ENCODE results near the gene PAQR5.

PAQR5 gene

GRCh38 chr15:69272891-69273290 lies 25.8 kb upstream of the PAQR5 start:
- no peak for DNase-seq (ENCODE audit: low read depth)
- no peak overlapping the region for H3K4me3 ChIP-seq (ENCODE audit: low read depth, low read length)
- TF ChIP-seq POLR2A (IDR thresholded peaks at IDR 0.05; ENCODE audit: extremely low read depth, insufficient read length), result no peak
- TF ChIP-seq, protein P1, sequence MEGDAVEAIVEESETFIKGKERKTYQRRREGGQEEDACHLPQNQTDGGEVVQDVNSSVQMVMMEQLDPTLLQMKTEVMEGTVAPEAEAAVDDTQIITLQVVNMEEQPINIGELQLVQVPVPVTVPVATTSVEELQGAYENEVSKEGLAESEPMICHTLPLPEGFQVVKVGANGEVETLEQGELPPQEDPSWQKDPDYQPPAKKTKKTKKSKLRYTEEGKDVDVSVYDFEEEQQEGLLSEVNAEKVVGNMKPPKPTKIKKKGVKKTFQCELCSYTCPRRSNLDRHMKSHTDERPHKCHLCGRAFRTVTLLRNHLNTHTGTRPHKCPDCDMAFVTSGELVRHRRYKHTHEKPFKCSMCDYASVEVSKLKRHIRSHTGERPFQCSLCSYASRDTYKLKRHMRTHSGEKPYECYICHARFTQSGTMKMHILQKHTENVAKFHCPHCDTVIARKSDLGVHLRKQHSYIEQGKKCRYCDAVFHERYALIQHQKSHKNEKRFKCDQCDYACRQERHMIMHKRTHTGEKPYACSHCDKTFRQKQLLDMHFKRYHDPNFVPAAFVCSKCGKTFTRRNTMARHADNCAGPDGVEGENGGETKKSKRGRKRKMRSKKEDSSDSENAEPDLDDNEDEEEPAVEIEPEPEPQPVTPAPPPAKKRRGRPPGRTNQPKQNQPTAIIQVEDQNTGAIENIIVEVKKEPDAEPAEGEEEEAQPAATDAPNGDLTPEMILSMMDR (IDR thresholded peaks at IDR 0.05; ENCODE audit: low read depth, low read length), result no peak
- TF ChIP-seq MAX (IDR thresholded peaks at IDR 0.05; ENCODE audit: low read depth, low read length), result no peak
- TF ChIP-seq MYC (IDR thresholded peaks at IDR 0.05; ENCODE audit: low read depth, low read length), result no peak

DNA sequence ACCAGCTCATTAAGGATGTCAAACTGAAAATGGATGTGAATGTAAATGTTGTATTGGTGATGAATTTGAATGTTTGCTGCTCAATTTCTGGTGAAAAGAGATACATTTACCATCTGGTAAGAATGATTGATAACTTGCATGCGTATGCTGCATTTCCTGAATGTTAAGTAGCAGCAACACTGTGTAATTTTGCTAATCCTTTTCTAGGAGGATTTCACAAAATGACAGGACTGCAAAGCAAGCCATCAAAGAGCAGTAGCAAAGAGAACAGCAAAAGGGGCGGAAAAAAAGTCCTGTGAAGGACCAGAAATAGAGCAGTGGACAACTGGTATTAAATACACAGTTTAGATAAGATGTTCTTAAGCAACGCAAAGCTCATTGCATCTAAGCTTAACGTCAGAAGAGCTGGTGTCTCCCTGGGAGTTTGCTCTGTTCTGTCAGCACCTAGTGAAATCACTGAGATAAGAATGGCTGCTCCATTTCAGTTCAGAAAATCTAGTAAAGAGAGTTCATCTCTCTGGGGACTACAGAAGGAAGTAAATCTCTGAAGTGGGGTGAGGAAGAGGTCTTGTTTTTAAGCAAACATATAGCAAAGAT lies 23.5 kb upstream of the PAQR5 start:
- H3K4me3 ChIP-seq (ENCODE audit: low read depth, low read length), result no peak overlapping the region
- no peak for DNase-seq (ENCODE audit: low read depth)
- TF ChIP-seq, protein P1 (IDR thresholded peaks at IDR 0.05; ENCODE audit: low read depth, low read length), result no peak
- TF ChIP-seq MAX (IDR thresholded peaks at IDR 0.05; ENCODE audit: low read depth, low read length), result no peak
- no peak for TF ChIP-seq POLR2A (IDR thresholded peaks at IDR 0.05; ENCODE audit: extremely low read depth, insufficient read length)
- TF ChIP-seq MYC (IDR thresholded peaks at IDR 0.05; ENCODE audit: low read depth, low read length), result no peak

- H3K4me3 ChIP-seq (ENCODE audit: low read depth, low read length), result no peak overlapping the region
- DNase-seq (ENCODE audit: low read depth), result no peak
- TF ChIP-seq POLR2A (IDR thresholded peaks at IDR 0.05; ENCODE audit: extremely low read depth, insufficient read length) (no peak), MAX (IDR thresholded peaks at IDR 0.05; ENCODE audit: low read depth, low read length) (no peak), MYC (IDR thresholded peaks at IDR 0.05; ENCODE audit: low read depth, low read length) (no peak)
- TF ChIP-seq, protein P1 (IDR thresholded peaks at IDR 0.05; ENCODE audit: low read depth, low read length), result no peak
These were observed 22.7 kb upstream of the PAQR5 start for GRCh38 chr15:69275933-69276560.

DNA sequence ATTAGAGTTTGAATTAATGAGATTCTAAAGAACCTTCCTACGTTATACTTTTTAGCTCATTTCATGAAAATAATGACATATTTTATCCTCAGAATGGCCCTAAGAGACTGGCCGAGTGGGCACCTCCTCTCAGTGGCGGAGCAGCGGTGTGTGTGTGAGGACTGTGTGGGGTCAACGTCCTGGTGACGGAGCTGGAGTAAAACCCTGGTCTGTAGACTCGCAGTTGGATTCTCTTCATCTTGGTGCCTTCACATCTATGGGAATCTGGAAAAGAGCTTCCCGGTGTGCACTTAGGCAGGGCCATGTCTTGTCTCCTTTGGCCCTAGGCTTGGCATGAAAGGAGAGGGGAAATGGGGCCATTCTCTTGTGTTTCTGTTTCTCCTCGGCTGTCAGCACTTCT lies 21.4 kb upstream of the PAQR5 start:
- TF ChIP-seq MAX (IDR thresholded peaks at IDR 0.05; ENCODE audit: low read depth, low read length), result no peak
- no peak for TF ChIP-seq MYC (IDR thresholded peaks at IDR 0.05; ENCODE audit: low read depth, low read length)
- no peak overlapping the region for H3K4me3 ChIP-seq (ENCODE audit: low read depth, low read length)
- DNase-seq (ENCODE audit: low read depth), result no peak

DNA sequence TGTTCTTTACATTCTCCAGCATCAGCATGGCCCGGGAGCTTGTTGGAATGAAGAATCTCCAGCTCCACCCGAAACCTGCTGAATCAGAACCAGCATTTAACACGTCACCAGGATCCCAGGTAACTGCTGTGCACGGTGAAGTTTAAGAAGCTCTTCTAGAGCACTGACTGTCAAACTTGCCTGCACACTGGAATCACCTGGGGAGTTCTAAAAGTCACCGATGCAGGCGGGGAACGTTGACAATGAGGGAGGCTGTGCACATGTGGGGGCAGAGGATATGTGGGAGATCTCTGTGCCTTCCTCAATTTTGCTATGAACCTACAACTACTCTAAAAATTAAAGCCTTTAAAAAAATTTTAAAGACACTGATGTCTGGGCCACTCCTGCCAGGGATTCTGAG lies 19.1 kb upstream of the PAQR5 start:
- DNase-seq (ENCODE audit: low read depth), result no peak
- TF ChIP-seq MAX (IDR thresholded peaks at IDR 0.05; ENCODE audit: low read depth, low read length), result no peak
- TF ChIP-seq MYC (IDR thresholded peaks at IDR 0.05; ENCODE audit: low read depth, low read length), result no peak
- TF ChIP-seq, protein P1 (IDR thresholded peaks at IDR 0.05; ENCODE audit: low read depth, low read length), result no peak
- TF ChIP-seq POLR2A (IDR thresholded peaks at IDR 0.05; ENCODE audit: extremely low read depth, insufficient read length), result no peak
- H3K4me3 ChIP-seq (ENCODE audit: low read depth, low read length), result no peak overlapping the region

- no peak for TF ChIP-seq MYC (IDR thresholded peaks at IDR 0.05; ENCODE audit: low read depth, low read length)
- no peak for TF ChIP-seq MAX (IDR thresholded peaks at IDR 0.05; ENCODE audit: low read depth, low read length)
- TF ChIP-seq POLR2A (IDR thresholded peaks at IDR 0.05; ENCODE audit: extremely low read depth, insufficient read length), result no peak
- DNase-seq (ENCODE audit: low read depth), result no peak
- no peak overlapping the region for H3K4me3 ChIP-seq (ENCODE audit: low read depth, low read length)
These were observed 17.9 kb upstream of the PAQR5 start for GRCh38 chr15:69280783-69281182.

All from NB4 (cell line).